Cardiac septum (tissue), 1 donor: ENCODE results near the gene TEX29. TPM values are rescaled to one million over a fixed set of nuclear protein-coding genes. Genes with fewer than 3 reads are reported as not detected.

Experiments used
- DNase-seq: peaks from one replicate; pipeline ENCODE4 v3.0.0-alpha.2; 2020; ENCODE audit warnings: low spot score
- intact Hi-C: fragments of 100-400 bp; cut with DNase I; formaldehyde crosslinking; loops from one replicate; pipeline ENCODE4 v1.14.0; 2022
- total RNA-seq: library from RNA; stranded (reverse); fragmentation: NEBNext Ultra II Directional; extraction: Animal tissue kit (Norgen Biotek cat#: 25700); gene quantifications from one replicate; pipeline ENCODE4 v1.2.1, GENCODE V29; 2021
- donor health status: DM: no; HTN: no; CAD: no.

The TEX29 gene
- total RNA-seq, 1 donor from 2014 or later, result 0.70 TPM

- peak; percentile 41 for DNase-seq
- intact Hi-C loops, result no loop called here
These were observed 64.9 kb downstream of the TEX29 start for GRCh38 chr13:111385183-111385857.

- DNase-seq, result peak; percentile 46
- intact Hi-C loops, result no loop called here
These were observed 66.8 kb downstream of the TEX29 start for GRCh38 chr13:111387026-111387871.

GRCh38 chr13:111387945-111388600 lies 67.6 kb downstream of the TEX29 start:
- intact Hi-C loops, result no loop called here
- peak; percentile 47 for DNase-seq

DNA sequence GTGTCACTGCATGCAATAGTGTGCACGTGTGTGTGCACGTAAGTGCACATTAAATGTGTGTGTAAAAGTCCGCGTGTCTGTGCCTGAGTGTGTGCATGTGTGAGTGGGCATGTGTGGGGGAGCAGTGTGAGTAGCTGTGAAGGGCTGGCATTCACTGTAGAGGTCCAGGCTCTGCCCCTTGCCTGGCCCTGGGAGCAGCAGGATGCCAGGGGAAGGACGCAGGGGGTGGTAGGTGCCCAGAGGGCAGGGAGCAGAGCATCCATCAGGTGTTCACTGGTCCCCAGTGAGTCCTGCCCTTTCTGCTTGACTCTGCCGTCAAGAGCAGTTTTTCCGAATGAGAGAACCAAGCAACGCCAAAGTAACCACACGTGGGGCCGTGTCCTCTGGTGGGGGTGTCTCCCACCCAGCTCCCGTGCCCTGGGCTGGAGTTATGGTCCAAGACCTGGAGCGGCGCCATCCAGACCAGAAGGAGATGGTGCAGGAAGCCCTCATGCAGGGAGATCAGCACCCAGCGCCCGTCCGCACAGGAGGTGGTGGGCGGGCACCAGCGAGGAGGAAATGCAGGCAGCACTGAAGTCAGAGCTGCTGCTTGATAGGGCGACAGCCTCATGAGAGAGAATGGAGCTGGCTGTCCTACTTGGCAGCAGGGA lies 68.5 kb downstream of the TEX29 start:
- intact Hi-C loops, result no loop called here
- DNase-seq, result peak; percentile 20

DNA sequence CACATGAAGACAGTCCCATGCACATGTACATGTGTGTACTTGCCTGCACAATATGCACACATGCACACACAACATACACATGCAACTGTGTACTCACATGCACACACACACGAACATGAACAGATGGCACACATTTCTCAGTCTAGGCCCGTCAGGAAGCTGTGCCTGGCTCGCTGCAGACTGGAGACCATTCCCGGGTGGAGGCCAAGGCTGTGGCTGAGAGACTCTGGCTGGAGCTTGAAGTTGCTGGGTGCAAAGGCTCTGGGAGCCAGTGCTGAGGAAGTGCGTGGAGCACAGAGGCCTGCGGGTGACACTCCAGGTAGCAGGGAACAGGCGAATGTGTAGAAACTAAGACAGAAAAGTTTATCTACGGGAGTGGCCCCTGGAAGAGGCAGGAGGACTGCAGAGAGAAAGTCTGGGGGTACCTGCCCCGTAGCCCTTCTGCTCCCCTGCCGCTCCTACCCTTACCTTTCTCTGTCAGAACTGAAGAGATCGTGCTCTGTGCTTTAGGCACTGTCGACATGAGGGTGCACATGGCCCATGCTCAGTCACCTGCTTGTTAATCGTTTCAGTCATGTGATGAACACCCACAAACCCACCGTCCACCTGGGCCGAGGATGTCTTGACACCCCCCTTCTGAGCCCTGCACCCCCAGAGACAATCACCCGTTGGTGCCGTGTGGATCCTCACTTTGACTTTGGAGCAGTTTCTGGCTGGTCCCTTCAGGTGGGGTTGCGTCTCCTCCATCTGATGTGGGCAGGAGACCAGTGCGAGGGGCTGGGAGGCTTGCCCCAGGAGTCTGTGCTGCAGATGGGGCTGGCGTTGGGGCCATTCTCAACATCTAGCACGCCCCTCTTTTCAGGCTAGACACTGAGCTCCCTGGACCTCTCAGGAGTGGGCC lies 69.4 kb downstream of the TEX29 start:
- intact Hi-C loops, result no loop called here
- peak; percentile 67 for DNase-seq

DNA sequence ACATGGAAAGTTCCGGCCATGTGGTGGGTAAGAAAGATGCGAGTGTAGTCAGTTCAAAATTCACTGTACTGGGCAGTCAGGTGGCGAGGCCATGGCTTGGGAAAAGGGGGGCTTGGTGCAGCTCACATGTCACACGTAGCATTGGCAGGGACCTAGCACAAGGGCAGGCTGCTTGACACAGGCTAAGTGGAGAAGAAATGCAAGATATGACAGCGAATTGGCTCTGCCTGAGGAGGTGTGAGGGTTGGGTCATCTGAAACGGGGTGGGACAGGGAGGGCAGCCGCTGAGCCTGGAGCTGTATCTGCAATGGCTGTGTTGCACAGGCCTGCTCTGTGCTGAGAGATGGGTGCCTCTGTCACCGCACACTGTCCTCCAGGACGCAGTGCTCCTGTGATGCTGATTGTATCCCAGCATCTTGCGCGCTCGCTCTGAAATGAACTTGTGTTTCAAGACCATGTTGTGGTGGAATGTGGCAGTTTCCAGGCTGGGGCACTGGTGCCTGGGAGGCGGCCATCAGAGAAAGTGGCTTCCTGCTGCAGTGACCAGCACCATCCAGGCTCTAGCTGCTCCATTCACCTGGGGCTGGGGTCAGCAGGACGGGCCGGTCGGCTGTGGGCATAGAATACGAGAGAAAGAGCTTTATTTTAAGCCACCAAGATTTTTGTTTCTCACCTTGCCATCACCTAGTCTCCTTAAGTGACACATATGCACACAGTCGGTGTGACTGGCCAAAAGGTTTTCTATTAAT lies 70.3 kb downstream of the TEX29 start:
- intact Hi-C loops, result no loop called here
- no peak for DNase-seq

DNA sequence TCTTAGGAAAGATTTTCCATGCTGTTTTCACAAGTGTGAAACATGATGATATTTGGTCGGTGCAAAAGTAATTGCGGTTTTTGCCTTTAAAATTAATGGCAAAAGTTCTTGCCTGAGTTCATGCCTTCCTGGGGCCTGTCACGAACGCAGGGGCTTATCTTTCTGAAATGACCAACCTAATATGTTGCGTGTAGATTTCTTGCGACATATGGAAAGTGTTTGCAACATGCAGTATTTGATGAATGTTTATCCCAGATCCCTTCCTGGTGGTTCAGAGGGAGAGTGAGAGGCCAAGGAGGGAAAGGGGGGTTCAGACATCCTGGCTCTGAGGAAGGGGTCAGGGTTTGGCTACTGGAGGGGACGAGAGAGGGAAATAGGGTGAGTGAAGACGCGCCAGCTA lies 72.0 kb downstream of the TEX29 start:
- intact Hi-C loops, result no loop called here

DNA sequence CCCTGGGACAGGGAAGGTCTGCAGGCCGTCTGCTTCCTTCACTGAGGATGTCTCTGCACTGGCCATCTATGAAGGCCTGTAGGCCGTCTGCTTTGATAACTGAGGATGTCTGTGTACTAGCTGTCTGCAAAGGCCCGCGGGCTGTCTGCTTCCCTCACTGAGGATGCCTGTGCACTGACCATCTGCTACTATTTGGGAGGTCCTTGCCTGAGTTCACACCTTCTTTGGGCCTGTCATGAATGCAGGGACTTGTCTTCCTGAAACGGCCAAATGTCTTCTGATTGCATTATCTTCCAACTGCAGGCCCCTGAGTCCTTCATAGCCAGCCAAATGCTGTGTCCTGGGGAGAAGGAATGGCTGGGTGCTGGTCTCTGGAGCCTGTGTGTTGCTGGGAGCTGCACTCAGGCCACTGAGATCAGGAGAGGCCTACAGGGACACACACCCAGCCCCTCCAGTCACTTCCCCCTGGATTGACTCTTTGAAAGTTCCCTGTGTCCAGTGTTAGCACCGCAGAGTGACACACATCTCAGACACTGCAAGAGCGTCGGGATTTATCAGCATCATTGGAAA lies 72.9 kb downstream of the TEX29 start:
- intact Hi-C loops, result no loop called here
- DNase-seq, result no peak

More for the DNA sequence above, 72.0 kb downstream of the TEX29 start:
- no peak for DNase-seq

Other genes with a start within 250 kb of the TEX29 start
- gene ARHGEF7, start 205.3 kb upstream of the TEX29 start, total RNA-seq, result 41.3 TPM